ENCODE results near the gene ARHGAP10. TPM values are rescaled to one million over a fixed set of nuclear protein-coding genes. Genes with fewer than 3 reads are reported as not detected.

The ARHGAP10 gene
- total RNA-seq, 2 donors from 2014 or later = 23.9 to 28.7 TPM

DNA sequence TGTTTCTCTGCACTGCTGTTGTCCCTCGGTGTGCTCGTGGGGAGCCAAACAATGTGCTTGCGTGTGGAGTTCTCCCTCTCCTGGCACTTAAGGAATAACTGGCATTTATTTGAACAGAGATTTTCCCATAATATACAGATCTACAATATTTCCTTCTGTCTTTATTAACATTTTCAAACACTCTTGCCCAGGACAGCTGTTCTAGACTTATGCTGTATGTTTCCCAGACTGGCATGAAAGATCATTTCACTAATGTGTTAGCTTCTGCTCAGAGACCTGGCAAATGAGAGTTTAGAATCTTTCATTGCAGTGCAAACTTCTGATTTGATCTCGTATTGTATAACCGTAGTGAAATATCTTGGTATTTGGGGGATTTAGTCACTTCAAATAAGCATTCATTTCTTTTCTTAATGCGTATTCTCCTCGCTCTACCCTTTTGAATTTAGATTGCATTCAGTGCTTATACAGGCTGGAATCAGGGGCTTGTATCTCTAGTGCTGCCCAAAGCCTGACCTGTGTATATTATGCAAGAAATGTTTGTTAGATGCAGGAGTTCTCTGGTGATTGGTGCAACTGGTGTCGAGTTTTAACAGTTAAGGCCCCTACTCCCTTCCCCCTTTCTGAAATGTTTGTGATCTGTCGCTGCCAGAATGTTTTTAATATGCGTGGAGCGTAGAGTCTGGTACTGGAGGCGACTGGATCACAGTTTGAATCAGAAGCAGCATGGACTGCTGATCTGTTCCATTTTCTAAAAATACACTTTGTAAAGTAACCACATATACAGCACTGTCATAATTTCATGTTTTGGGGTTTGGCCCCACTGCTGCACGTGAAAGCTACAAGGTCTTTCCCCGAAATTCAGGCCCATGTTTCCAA, 326.3 kb downstream of the ARHGAP10 start:
- TF ChIP-seq, protein P1, sequence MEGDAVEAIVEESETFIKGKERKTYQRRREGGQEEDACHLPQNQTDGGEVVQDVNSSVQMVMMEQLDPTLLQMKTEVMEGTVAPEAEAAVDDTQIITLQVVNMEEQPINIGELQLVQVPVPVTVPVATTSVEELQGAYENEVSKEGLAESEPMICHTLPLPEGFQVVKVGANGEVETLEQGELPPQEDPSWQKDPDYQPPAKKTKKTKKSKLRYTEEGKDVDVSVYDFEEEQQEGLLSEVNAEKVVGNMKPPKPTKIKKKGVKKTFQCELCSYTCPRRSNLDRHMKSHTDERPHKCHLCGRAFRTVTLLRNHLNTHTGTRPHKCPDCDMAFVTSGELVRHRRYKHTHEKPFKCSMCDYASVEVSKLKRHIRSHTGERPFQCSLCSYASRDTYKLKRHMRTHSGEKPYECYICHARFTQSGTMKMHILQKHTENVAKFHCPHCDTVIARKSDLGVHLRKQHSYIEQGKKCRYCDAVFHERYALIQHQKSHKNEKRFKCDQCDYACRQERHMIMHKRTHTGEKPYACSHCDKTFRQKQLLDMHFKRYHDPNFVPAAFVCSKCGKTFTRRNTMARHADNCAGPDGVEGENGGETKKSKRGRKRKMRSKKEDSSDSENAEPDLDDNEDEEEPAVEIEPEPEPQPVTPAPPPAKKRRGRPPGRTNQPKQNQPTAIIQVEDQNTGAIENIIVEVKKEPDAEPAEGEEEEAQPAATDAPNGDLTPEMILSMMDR (IDR thresholded peaks at IDR 0.05) = no peak
- no peak for TF ChIP-seq POLR2A (IDR thresholded peaks at IDR 0.05)
- H3K9me3 ChIP-seq = no peaks in the 10 kb centered on the region
- no peak for DNase-seq
- no peak for ATAC-seq
- 87 to 91% methylated on average over 14 of the region's 14 CpGs for WGBS, 2 donors
- no peak overlapping the region for H3K4me3 ChIP-seq
- intact Hi-C loops (cut with DNase I) = no loop called here
- no peaks in the 10 kb centered on the region for H3K27me3 ChIP-seq
- H3K27ac ChIP-seq = no peak overlapping the region
- H3K36me3 ChIP-seq (replicated peaks in 1 of 2; ENCODE audit: insufficient read depth in 1 of 2, low read depth in 2 of 2) = no peaks in the 10 kb centered on the region
- H3K4me1 ChIP-seq = peaks cover 20% of the 10 kb centered on the region

DNA sequence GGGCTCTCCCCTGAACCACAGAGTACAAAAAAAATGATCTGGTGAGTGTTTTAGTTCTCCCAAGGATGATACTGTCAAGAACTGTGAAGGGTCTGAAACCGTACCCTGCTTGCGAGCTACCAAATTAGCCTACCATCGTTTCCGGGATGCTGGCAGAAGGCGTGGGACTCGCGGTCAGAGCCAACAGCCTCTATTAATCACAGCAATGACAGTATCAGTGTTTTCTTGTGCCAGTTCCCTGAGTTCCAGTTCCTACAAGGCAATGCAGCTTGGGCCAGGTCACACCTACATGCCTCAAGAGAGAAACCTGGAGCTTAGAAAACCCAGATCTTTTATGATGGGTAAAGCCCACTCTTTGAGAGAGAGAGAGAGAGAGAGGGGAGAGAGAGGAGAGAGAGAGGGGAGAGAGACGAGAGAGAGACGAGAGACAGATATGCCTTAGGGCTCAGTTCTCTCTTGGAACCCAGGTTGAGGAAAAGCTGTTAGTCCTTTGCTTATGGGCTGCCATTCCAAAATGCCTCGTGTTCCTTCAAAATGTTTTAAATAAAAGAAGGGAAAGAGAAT, 327.8 kb downstream of the ARHGAP10 start:
- Histone ChIP-seq H3K4me3 (no peak overlapping the region), H3K27me3 (no peaks in the 10 kb centered on the region), H3K4me1 (peaks cover 12% of the 10 kb centered on the region), H3K9me3 (no peaks in the 10 kb centered on the region), H3K36me3 (replicated peaks in 1 of 2; ENCODE audit: insufficient read depth in 1 of 2, low read depth in 2 of 2) (no peaks in the 10 kb centered on the region), H3K27ac (peak overlapping the region in 3 of 4 donors; percentile 16 to 63 (median 49))
- 24 to 32% methylated on average over 10 of the region's 10 CpGs for WGBS, 2 donors
- TF ChIP-seq, protein P1 (IDR thresholded peaks at IDR 0.05) = no peak
- TF ChIP-seq POLR2A (IDR thresholded peaks at IDR 0.05) = peak in 1 of 3 donors; percentile 31
- ATAC-seq (peak; percentile 83), DNase-seq (peak; percentile 61 to 82 (median 74))
- intact Hi-C loops (cut with DNase I) = no loop called here

DNA sequence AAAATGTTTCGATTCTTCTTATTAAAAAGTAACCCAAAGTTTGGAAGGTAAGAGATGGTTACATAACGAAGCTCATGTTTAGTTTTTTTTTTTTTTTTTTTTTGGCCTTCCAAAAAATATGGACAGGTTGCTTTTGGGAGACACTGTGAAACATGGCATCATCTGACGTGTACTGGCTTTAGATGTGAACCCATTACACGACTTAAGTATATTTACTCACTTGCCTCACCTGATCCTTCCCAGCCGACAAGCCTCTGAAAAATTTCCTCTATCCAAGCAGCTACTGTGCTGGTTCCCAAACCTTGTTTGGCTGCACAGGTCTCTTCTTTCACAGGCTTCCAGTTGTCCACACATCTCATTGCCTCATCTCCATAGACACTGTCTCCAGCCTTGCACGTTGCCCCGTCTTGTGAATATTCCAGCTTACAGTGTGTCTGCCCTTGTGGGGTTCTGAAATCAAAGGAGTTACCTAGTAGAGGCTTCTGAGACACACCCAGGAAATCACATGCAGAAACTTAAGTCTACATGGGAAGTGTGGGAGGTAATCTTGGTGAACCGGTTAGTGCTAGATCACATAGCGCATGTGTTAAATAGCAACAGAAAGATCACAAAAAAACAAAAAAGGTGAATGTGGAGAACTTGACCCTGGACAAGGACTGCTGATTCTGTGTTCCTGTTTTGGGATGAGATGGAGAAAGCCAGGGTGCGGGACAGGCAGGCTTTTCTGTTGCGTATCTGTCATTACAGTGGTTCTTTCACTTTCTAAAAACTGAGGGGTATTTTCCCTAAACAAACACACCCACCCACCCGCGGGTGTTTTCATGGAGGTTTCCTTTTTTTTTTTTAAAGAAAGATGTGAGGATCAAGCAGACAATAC, 328.6 kb downstream of the ARHGAP10 start:
- peak; percentile 38 for ATAC-seq
- 50 to 57% methylated on average over 13 of the region's 13 CpGs for WGBS, 2 donors
- intact Hi-C loops (cut with DNase I) = no loop called here
- TF ChIP-seq, protein P1 (IDR thresholded peaks at IDR 0.05) = no peak
- TF ChIP-seq POLR2A (IDR thresholded peaks at IDR 0.05) = no peak
- Histone ChIP-seq H3K4me1 (peaks cover 12% of the 10 kb centered on the region), H3K36me3 (replicated peaks in 1 of 2; ENCODE audit: insufficient read depth in 1 of 2, low read depth in 2 of 2) (no peaks in the 10 kb centered on the region), H3K9me3 (no peaks in the 10 kb centered on the region), H3K27me3 (no peaks in the 10 kb centered on the region), H3K27ac (peak overlapping the region in 2 of 4 donors; percentile 11 to 63), H3K4me3 (no peak overlapping the region)
- DNase-seq = no peak

DNA sequence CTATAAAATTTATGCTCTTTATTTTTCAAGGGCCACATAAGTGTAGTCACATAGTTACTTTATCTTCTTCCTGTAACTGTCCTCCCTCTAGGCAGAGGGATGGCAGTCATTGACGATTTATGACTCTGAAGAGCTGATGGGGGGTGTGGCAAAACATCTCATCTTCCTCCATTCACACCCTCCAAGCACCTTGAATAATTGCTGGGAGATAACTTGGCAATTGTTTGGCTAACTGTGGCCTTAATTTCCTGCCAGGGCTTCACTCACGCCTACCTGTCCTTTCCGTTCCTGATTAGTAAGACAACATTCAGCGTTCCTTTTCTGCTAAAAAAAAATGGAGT, 329.2 kb downstream of the ARHGAP10 start:
- ATAC-seq (no peak), DNase-seq (no peak)
- no peak overlapping the region for H3K27ac ChIP-seq
- WGBS, 2 donors = 39 to 47% methylated on average over 4 of the region's 4 CpGs
- H3K4me3 ChIP-seq = no peak overlapping the region
- H3K27me3 ChIP-seq = no peaks in the 10 kb centered on the region
- H3K36me3 ChIP-seq (replicated peaks in 1 of 2; ENCODE audit: insufficient read depth in 1 of 2, low read depth in 2 of 2) = no peaks in the 10 kb centered on the region
- H3K4me1 ChIP-seq = peaks cover 12% of the 10 kb centered on the region
- TF ChIP-seq, protein P1 (IDR thresholded peaks at IDR 0.05) = no peak
- TF ChIP-seq POLR2A (IDR thresholded peaks at IDR 0.05) = no peak
- intact Hi-C loops (cut with DNase I) = no loop called here
- H3K9me3 ChIP-seq = no peaks in the 10 kb centered on the region
